HG03342 (cell line): ENCODE measurements around the gene KLHL8.
"Not testable (repeated sequence)": the region's sequence is repeated elsewhere in the genome, so short reads cannot be mapped to it uniquely, and the experiment has no call there.

Experiments
- ATAC-seq: cut with Tn5 transposase; IDR thresholded peaks from one replicate; pipeline ENCODE4 v1.9.1; 2021; ENCODE audit warnings: mild to moderate bottlenecking, moderate library complexity; ENCODE audit not compliant: unreplicated experiment

KLHL8 gene

DNA sequence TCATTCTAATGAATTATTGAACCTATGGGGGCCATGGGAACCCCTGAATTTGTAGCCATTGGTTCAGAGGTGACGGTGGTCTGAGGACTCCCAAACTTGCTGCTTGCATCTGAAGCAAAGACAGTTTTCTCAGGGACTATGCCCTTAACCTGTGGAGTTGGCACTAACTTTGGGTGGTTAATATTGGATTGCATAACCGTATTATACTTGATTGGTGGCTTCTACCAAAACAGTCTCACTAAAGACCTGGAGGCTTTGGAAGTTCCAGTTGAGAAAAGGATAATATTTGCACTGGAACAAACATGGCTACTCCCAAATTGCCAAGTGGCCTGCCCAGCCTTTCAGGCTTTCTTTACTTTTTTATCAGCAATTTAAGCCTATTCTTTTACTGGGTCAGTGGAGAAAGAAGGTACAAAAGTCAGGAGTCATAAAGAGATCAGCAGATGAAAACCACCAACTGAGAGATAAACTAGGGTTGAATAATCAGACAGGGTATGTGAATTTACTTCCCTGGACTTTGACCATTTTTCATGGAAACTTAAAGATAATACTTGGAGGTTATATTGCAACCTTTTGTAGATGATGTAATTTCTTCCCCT is 7.9 kb upstream of the KLHL8 start:
- no peak for ATAC-seq

DNA sequence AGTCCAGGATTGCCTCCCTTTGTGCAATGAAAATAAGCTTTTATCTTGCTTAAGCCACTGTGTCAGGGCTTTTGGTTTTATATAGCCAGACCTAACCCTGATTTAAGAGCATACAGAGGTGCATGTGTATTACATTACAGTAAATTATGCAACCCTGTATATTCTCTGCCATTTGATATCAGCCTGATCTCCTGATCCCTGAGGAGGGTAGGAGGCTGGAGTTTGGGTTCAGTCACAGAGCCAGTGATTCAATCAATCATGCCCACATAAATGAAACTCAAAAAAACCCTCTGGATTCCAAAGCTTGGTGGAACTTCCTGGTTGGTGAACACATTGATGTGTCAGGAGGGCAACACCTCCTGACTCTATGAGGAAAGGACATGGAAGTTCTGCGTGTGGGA is 7.3 kb upstream of the KLHL8 start:
- no peak for ATAC-seq

DNA sequence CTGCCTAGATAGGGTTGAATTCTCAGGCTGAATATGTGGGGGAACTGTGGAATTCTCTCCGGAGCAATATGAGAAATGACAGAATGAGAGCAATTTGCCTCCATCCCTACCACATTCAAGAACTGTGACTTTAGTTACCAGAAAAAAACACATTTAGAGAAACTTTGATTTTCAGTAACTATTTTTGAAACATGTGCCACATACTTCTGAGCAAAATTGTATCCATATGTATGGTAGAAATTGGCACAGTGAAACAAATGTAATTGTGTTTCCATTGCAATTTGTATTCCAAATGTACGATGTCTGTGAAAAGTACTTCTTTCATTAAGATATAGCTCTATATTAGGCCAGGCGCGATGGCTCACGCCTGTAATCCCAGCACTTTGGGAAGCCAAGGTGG is 5.5 kb upstream of the KLHL8 start:
- ATAC-seq = no peak

DNA sequence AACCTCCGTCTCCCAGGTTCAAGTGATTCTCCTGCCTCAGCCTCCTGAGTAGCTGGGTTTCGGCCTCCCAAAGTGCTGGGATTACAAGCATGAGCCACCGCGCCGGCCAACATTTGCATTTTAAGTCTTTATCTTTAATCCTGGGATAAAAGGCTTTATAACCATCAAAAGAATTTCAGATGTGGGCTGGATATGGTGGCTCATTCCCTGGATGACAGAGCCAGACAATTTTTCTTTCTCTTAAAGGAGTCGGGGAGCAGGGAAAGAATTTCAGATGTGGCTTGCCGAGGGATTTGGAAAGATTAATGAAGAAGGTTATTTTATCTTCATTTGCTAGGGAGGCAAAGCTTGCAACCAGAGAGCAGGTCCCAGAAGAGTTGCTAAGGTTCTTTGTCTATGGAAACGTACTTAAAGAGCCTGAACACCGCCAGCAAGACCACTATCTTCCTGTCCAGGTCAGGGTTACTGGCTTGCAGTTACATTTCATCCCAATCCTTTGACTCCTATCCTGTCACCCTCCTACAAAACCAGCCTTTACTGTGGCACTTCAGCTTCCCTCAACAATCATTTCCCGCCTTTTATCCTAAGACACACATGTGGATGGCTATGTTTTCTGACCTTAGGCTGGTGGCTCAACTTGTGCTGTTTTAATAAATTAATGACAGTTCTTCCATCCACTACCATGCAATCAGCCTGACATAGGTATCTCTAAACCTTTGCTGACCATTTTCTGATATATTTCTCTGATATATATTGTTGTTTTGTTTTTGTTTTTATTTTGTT is 3.9 kb upstream of the KLHL8 start:
- ATAC-seq = no peak

DNA sequence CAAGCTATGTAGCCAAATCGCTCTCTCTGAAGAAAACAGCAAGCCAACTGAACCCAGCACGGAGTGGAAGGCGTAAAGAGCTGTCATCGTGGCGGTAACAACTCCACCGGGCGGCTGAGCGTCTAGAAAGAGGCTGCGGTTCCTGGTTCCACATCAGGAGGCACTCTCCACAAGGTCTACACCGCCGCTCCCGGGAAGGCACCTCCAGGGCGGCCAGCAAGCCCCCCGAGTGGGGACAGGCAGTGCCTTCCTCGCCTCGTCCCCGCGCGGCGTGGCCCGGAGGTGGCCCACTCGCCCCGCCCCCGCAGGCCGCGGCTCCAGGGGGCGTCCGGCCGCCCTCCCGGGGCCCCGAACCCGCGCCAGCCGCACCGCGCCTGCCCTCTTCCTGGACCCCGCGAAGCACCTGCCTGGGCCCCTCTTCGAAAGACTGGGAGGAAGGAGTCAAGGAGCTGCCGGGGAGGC is 755 bp downstream of the KLHL8 start:
- peak; percentile 31 for ATAC-seq

DNA sequence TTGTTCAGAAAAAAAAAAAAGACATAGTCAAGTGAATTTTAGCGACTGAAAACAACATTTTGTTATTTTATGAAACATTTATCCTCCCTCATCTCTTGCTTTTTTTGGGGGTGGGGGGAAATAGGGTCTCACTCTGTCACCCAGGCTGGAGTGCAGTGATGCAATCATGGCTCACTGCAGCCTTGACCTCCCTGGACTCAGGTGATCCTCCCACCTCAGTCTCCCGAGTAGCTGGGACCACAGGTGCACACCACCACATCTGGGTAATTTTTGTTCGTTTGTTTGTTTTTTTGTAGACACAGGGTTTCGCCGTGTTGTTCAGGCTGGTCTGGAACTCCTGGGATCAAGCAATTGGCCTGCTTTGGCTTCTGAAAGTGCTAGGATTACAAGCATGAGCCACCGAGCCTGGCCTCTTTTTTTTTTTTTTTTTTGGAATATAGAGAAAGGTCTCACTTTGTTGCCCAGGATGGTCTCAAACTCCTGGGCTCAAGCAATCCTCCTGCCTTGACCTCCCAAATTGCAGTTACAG is 3.1 kb downstream of the KLHL8 start:
- not testable (repeated sequence) for ATAC-seq

DNA sequence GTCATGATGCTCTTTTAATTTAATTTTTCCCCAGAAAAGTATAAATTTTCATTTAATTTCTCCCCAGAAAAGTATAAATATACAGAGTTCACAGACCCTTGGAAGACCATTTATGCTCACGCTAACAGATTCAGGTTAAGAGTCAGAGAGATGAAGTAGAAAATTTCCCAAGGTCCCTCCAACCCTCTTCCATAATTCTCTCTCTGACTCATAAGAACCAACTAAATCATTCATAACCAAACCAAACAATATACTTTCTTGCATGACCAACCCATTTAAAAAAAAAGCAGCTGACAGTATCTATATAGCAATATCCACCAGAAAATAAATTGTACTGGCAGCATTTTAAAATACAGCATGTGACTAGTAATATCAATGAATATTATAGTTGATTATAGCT is 3.9 kb downstream of the KLHL8 start:
- ATAC-seq = no peak

DNA sequence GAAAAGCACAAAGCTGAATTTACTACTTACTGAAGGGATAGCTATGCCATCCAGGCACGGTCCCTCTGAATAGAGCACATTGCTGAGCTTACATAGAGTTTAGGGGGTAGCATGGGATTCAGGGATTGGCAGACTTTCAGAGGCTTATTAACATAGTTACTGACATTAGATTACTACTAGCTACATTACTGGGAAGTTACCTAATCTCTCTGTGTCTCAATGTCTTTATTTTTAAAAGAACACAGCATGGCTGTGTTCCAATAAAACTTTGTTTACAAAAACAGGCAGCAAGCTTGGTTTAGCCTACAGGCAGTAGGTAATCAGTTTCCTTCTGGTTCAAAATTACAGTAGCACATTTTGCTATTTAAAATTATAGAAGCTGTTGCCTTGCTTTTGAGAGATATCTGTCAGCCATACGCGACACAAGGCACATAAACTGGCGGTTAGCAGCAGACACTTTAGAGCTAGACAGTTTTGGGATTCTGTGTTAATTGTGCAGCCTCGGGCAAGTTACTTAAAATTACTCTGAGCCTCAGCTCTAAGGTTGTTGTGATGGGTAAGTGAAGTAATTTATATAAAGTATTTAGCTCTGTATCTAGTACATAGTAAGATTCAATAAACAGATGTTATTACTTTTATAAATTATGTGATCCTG is 6.9 kb downstream of the KLHL8 start:
- ATAC-seq = no peak

DNA sequence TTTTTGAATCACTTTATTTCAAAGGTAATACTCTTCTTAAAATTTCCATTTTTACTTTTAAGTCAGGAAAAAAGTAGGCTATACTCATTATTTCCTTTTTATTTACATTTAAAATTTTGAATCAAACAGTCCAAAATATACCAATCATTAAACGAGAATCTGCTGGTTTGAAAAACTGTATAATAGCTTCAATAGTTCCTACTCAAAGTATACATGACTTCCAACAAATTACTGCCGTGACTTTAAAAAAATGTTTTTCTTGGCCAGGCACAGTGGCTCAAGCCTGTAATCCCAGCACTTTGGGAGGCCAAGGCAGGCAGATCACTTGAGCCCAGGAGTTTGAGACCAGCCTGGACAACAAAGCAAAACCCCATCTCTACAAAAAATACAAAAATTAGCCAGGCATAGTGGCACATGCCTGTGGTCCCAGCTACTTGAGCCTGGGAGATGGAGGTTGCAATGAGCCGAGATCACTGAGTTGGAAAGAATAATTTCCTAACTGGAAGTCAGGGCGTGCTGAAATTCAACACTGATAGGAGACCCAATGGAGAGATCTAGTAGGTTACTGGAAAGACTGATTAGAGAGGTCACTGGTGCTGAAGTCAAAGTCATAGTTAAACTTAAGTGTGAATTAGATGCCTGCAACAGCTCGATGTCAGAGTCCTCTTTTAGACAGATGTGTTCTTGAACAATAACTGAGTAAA is 9.0 kb downstream of the KLHL8 start:
- ATAC-seq = no peak

DNA sequence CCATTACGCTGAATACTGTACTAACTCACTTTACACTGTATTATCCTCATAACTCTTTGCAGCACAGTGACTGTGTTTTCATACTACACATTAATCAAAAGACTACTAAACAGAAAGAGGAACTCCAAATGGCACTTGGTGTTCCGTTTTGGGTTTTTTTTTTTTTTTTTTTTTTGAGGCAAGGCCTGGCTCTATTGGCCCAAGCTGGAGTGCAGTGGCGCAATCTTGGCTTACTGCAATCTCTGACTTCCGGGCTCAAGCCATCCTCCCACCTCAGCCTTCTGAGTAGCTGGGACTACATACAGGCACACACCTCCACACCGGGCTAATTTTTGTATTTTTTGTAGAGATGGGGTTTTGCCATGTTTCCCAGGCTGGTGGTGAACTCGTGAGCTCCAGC is 10.7 kb downstream of the KLHL8 start:
- peak; percentile 87 for ATAC-seq

DNA sequence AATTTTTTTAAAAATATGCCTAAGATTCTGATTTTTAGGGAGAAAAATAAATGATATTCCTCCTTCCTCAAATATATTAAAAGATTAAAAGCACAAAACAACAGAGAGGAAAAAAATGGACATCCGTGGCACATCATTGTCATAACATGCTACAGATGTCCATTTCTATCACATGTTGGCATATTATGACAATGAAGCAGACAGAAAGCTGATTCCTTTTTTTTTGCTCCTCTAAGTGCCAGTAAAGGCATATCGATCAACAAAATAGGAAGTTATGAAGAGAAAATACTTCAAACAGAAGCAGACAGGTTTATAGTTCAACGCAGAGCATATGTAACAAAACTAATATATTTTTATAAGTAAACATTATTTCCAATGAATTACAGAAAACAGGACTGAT is 11.2 kb downstream of the KLHL8 start:
- ATAC-seq = no peak

DNA sequence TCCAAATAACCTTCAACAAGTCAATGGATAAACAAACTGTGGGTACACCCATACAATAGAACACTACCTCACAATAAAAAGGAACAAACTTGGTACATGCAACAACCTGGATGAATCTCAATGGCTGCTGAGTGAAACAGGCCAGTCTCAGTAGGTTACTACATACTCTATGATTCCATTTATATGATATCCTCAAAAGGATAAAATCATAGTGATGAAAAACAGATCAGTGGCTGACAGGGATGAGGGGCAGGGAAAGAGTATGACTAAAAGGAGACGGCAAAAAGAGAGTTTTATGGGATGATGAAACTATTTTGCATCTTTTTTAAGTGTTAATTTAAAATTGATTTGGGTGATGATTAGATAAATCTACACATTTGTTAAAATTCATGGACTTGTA is 15.9 kb downstream of the KLHL8 start:
- no peak for ATAC-seq

DNA sequence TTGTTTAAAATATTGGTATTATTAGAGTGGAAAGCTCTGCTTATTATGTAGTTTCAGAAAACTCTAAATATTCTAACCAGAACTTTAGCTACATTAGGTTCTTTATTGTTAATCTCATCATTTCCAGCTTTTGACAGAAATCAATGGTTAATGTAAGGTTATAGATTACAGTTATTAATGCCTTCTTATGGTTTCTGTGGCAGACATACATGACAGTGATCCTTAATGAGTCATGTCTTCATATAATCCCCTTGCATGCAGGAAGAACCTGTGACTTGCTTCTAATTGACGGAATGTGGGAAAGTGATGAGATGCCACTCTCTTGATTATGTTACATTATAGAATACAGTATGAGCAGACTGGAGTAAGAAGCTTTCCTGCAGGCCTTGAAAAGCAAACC is 23.5 kb downstream of the KLHL8 start:
- no peak for ATAC-seq

DNA sequence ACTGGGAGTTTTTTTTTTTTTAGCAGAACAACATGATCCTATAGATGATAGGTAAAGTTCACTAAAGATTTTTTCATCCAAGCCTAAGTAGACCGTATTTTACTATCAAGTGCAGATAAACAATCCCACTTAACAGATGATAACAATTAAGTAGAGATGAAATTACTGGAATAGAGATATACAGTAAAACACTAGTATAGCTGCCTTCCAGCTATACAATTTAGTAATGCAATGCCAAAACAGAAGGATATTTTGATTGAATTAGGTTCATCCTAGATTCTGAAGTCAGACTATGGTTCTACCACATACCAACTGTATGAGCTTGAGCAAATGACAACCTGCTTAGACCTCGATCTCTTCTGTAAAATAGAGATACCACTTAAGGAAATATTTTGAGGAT is 24.3 kb downstream of the KLHL8 start:
- ATAC-seq = no peak

DNA sequence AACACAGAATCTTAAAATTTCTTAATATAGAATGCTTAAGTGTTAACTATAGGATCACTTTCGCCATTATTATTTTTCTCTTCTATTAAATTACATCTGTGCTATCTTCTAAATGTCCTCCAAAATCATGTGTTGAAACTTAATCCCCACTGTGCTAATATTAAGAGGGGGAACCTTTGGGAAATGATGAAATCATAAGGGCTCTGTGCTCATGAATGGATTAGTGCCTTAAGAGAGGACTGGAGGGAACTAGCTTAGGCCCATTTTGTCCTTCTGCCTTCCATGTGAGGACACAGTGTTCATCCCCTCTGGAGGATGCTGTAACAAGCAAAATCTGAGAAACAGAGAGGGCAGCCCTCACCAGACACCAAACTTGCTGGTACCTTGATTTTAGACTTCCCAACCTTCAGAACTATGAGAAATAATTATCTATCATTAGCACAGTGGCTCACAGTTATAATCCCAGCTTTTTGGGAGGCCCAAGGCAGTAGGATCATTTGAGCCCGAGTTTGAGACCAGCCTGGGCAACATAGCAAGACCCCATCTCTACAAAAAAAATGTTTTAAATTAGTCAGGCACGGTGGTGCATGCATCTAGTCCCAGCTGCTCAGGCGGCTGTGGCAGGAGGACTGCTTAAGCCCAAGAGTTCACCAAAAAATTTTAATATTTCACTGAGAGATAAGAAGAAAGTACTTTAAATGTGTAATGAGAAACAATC is 26.3 kb downstream of the KLHL8 start:
- ATAC-seq = no peak

DNA sequence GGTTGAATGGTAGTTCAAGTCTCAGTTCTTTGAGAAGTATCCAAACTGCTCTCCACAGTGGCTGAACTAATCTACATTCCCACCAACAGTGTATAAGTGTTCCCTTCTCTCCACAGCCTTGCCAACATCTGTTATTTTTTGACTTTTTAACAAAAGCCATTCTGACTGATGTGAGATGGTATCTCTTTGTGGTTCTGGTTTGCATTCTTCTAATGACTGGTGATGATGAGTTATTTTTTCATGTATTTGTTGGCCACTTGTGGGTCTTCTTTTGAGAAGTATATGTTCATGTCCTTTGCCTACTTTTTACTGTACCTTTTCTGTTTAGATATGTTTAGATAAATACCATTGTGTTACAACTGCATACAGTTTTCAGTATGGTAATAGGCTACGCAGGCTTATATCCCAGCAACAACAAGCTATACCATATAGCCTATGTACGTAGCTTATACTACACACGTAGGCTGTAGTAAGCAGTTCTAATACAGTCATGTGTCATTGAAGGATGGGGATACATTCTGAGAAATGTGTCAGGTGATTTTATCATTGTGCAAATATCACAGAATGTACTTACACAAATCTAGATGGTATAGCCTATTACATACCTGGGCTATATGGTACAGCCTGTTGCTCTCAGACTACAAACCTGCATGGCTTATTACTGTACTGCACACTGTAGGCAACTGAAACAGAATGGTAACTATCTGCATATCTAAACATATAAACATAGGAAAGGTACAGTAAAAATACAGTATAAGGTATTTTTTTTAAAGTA is 28.1 kb downstream of the KLHL8 start:
- ATAC-seq = no peak

DNA sequence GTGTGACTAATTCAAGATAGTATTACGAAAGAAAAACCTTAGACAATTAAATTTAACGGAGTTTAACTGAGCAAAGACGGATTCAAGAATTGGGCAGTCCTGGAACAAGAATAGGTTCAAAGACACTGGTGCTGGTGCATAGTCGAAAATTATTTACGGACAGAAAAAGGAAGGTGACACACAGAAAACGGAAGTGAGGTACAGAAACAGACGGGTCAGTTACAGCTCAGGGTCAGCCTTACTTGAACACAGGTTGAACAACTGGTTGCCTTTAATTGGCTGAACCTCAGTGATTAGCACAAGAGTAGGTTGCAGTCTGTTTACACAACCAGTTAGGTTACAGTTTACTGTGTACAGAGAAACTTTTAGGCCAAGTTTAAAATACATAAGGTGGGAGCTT is 31.5 kb downstream of the KLHL8 start:
- no peak for ATAC-seq

DNA sequence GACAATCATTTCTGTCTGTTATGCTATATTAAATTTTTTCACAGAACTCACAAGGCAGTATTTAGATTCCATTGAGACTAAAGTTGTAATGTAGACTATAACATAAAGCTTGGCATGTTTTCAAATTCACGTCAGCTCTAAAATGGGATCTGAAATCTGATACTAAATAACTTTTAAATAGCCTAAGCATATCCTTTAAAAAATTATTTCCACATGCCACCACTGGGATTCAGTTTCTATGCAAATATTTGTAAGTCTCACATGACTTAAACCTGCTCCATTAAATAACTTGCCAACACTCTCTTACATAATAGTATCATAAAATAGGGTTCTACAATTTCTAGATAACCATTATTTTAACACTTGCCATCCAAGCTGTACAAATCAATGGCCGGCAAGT is 32.4 kb downstream of the KLHL8 start:
- no peak for ATAC-seq

DNA sequence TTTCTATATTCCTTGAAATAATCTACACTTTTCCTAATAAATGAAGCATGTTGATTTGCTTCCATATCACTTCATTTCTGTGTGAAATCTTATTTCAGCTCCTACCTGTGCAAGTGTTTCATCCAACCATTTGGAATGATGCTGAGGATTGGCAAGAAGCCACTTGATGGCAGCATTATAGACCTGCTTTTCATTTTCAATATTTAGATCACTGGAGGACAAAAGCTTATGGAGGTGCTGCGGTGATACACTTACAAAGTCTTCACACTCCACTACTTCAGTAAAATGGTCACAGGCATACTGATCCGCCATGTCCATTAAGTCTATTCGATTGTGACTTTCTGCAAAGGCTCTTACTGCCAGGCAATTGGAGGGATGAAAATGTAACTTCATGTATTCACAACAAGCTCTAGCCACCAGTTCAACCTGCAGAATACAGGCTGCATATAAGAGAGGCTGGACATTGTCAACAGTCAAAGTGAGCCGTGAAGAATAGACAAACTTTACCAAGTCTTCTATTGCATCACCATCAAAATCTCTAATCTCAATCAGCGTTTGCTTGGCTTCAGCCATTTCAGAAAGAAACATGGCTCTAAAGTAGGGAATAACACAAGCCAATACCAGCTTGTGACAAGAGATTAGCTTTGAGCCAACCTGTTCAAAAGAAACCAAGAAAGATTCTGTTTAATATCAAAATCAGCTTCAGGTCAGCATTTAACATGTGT is 35.1 kb downstream of the KLHL8 start:
- no peak for ATAC-seq
